Measurements from ENCODE around the gene LMNB1. TPM values are rescaled to one million over a fixed set of nuclear protein-coding genes. Genes with fewer than 3 reads are reported as not detected.
A peak's percentile ranks its signal among the peaks of the same experiment; 100 is the strongest.

Gene LMNB1
- total RNA-seq, 4 donors from 2014 or later, result 4.4 to 20.4 (median 11.9) TPM

- DNase-seq (ENCODE audit: low spot score) (no peak), ATAC-seq (ENCODE audit: low FRiP score) (peak; percentile 25)
- no peak for TF ChIP-seq CTCF (IDR thresholded peaks at IDR 0.05)
Measured at GRCh38 chr5:126801174-126801991, 24.4 kb downstream of the LMNB1 start.

GRCh38 chr5:126801992-126802294 is 25.0 kb downstream of the LMNB1 start:
- DNase-seq (ENCODE audit: low spot score), result no peak
- TF ChIP-seq CTCF (IDR thresholded peaks at IDR 0.05), result no peak
- peak; percentile 17 for ATAC-seq (ENCODE audit: low FRiP score)

GRCh38 chr5:126805063-126805462 is 28.1 kb downstream of the LMNB1 start:
- TF ChIP-seq CTCF (IDR thresholded peaks at IDR 0.05), result no peak
- DNase-seq (ENCODE audit: low spot score) (no peak), ATAC-seq (ENCODE audit: low FRiP score) (peak; percentile 62)

GRCh38 chr5:126808521-126808988 is 31.6 kb downstream of the LMNB1 start:
- DNase-seq (ENCODE audit: low spot score), result no peak
- no peak for ATAC-seq (ENCODE audit: low FRiP score)
- TF ChIP-seq CTCF (IDR thresholded peaks at IDR 0.05), result no peak

- no peak for ATAC-seq (ENCODE audit: low FRiP score)
- DNase-seq (ENCODE audit: low spot score), result no peak
- TF ChIP-seq CTCF (IDR thresholded peaks at IDR 0.05), result no peak
Measured at GRCh38 chr5:126809916-126810315, 33.0 kb downstream of the LMNB1 start.

- TF ChIP-seq CTCF (IDR thresholded peaks at IDR 0.05), result no peak
- no peak for DNase-seq (ENCODE audit: low spot score)
- ATAC-seq (ENCODE audit: low FRiP score), result no peak
Measured at GRCh38 chr5:126810596-126811380, 33.9 kb downstream of the LMNB1 start.
